Vagina (tissue), 2 donors: Measurements from ENCODE around the gene GTPBP6. TPM values are rescaled to one million over a fixed set of nuclear protein-coding genes. Genes with fewer than 3 reads are reported as not detected.

Experiments used
- DNase-seq, 2 donors: peaks; one replicate each; pipeline ENCODE4 v3.0.0-alpha.2; 2017; ENCODE audit errors: extremely low spot score in 2 of 2
- H3K27ac ChIP-seq: fragments of 200-600 bp; sonication (generic); one replicate; pipeline ENCODE4 v1.5.1; 2019
- H3K27me3 ChIP-seq: fragments of 200-600 bp; sonication (generic); one replicate; pipeline ENCODE4 v1.5.1; 2019
- H3K36me3 ChIP-seq, 2 donors: fragments of 200-600 bp; sonication (generic); one replicate each; pipeline ENCODE4 v1.5.1; 2017 to 2019
- H3K4me1 ChIP-seq: fragments of 200-600 bp; sonication (generic); one replicate; pipeline ENCODE4 v1.5.1; 2019
- H3K4me3 ChIP-seq, 2 donors: fragments of 200-600 bp; sonication (generic); 1 replicate in 1 of 2; 2 replicates in 1 of 2; pipeline ENCODE4 v1.5.1; 2016 to 2019
- H3K9me3 ChIP-seq: fragments of 200-600 bp; sonication (generic); one replicate; pipeline ENCODE4 v1.5.1; 2019
- CTCF ChIP-seq, 3 experiments: fragments of 450-650 bp in 2 of 3; fragments of 200-600 bp in 1 of 3; sonication (generic) in 1 of 3; IDR thresholded peaks; one replicate each; pipeline ENCODE4 v1.5.1; 2017 to 2019; ENCODE audit warnings: antibody characterized with exemption in 3 of 3, mild to moderate bottlenecking in 2 of 3, moderate library complexity in 2 of 3
- POLR2A ChIP-seq, 2 donors: fragments of 450-650 bp; IDR thresholded peaks; one replicate each; pipeline ENCODE4 v1.6.1; 2017; ENCODE audit warnings: antibody characterized with exemption in 2 of 2, mild to moderate bottlenecking in 2 of 2, moderate library complexity in 2 of 2
- POLR2AphosphoS5 ChIP-seq, 2 donors: sonication (generic); formaldehyde crosslinking; IDR thresholded peaks; one replicate each; pipeline ENCODE4 v1.9.0; 2017; ENCODE audit warnings: antibody characterized with exemption in 2 of 2, mild to moderate bottlenecking in 2 of 2, low read depth in 1 of 2; ENCODE audit not compliant: insufficient read depth in 1 of 2
- intact Hi-C: fragments of 100-400 bp; cut with DNase I; formaldehyde crosslinking; loops from one replicate; pipeline ENCODE4 v1.15.1; 2023
- total RNA-seq: library from RNA; depleted of rRNA; stranded (reverse); fragments of >200 nt; gene quantifications from one replicate; pipeline ENCODE4 v1.2.3, GENCODE V29; 2016

Gene GTPBP6
- total RNA-seq, 1 donor from 2014 or later = 30.9 TPM

DNA sequence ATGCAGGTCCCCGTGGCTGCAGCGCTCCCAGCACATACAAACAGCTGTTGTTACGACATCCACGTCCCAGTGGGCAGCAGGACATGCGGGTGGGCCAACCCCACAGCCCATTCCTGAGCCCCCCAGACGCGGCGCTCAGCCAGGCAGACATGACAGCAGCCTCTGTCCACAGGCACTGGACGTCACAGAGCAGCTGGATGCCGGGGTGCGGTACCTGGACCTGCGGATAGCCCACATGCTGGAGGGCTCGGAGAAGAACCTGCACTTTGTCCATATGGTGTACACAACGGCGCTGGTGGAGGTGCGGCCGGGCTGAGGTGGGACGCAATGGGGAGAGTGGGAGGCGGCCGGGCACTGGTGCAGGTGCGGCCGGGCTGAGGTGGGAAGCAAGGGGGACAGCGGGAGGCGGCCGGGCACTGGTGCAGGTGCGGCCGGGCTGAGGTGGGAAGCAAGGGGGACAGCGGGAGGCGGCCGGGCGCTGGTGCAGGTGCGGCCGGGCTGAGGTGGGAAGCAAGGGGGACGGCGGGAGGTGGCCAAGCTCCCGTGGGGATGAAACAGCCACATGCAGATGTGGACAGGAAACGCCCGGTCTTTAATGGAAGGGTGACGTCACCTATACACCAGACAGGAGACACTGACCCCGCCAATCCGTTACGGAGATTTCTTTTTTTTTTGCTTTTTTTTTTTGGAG is 28.0 kb downstream of the GTPBP6 start:
- Histone ChIP-seq H3K4me3 (no peak overlapping the region), H3K27ac (no peak overlapping the region), H3K36me3 (peaks cover 0 to 50% of the 10 kb centered on the region in 2 donors), H3K27me3 (no peaks in the 10 kb centered on the region), H3K9me3 (no peaks in the 10 kb centered on the region), H3K4me1 (no peaks in the 10 kb centered on the region)
- TF ChIP-seq POLR2AphosphoS5 (IDR thresholded peaks at IDR 0.05; ENCODE audit: insufficient read depth in 1 of 2, low read depth in 1 of 2) (no peak), POLR2A (IDR thresholded peaks at IDR 0.05) (no peak), CTCF (IDR thresholded peaks at IDR 0.05) (no peak)
- intact Hi-C loops = no loop called here
- DNase-seq = no peak

DNA sequence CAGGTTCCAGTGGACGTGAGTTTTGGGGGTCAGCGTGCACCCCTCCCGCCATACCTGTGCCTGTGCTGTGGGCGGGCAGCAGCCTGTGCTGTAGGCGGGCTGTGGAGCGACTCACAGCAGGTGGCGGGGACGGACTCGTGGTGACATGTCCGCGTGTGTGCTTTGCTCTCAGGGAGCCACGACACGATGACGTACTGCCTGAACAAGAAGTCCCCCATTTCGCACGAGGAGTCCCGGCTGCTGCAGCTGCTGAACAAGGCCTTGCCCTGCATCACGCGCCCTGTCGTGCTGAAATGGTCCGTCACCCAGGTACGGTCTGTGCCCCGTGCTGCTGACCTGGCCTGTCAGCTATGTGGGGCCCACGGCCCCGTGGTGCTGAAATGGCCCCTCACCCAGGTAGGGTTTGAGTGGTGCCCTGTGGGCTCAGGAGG is 30.0 kb downstream of the GTPBP6 start:
- H3K9me3 ChIP-seq = no peaks in the 10 kb centered on the region
- peaks cover 0 to 42% of the 10 kb centered on the region in 2 donors for H3K36me3 ChIP-seq
- no peak overlapping the region for H3K4me3 ChIP-seq
- no peak overlapping the region for H3K27ac ChIP-seq
- TF ChIP-seq POLR2A (IDR thresholded peaks at IDR 0.05) (no peak), POLR2AphosphoS5 (IDR thresholded peaks at IDR 0.05; ENCODE audit: insufficient read depth in 1 of 2, low read depth in 1 of 2) (no peak), CTCF (IDR thresholded peaks at IDR 0.05) (no peak)
- intact Hi-C loops = no loop called here
- no peak for DNase-seq
- no peaks in the 10 kb centered on the region for H3K4me1 ChIP-seq
- H3K27me3 ChIP-seq = no peaks in the 10 kb centered on the region

DNA sequence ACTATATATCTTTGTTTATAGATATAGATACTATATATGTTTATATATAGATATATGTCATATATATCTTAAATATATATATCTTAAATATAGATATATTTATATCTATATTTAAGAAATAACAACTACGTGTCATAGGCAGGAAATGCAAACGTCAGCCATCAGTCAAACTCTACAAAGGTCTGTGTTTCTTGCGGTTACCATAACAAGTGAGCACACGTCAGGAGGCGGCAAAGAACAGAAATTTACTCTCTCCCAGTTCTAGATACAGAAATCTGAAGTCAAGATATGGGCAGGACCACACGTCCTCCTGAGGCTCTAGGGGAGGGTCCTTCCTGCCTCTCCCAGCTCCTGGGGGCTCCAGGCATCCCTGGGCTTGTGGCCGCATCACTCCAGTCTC is 30.9 kb downstream of the GTPBP6 start:
- Histone ChIP-seq H3K9me3 (no peaks in the 10 kb centered on the region), H3K4me1 (no peaks in the 10 kb centered on the region), H3K27me3 (no peaks in the 10 kb centered on the region), H3K36me3 (peaks cover 0 to 35% of the 10 kb centered on the region in 2 donors), H3K27ac (no peak overlapping the region), H3K4me3 (no peak overlapping the region)
- TF ChIP-seq POLR2AphosphoS5 (IDR thresholded peaks at IDR 0.05; ENCODE audit: insufficient read depth in 1 of 2, low read depth in 1 of 2) (no peak), CTCF (IDR thresholded peaks at IDR 0.05) (no peak), POLR2A (IDR thresholded peaks at IDR 0.05) (no peak)
- intact Hi-C loops = no loop called here
- no peak for DNase-seq

DNA sequence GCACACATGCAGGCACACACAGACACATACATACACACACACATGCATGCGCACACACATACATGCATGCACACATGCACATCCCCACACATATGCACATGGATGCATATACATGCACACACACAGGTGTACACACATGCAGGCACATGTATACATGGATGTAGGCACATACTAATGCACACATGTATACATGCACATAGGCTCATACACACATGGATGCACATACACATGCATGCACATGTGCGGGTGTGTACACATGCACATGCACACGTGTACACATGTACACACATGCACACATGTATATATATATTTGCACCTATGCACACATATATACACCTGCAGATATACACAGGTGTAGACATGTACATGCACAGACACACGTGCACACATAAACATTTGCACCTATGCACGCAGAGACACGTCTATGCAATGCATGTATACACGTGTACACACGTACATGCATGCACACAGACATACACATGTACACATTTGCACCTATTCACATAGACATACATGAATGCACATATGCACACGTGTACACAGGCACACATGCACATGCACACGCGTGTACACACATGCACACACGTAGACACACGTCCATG is 33.4 kb downstream of the GTPBP6 start:
- Histone ChIP-seq H3K4me1 (peaks cover 4% of the 10 kb centered on the region), H3K4me3 (no peak overlapping the region), H3K27ac (no peak overlapping the region), H3K9me3 (no peaks in the 10 kb centered on the region), H3K36me3 (peaks cover 0 to 12% of the 10 kb centered on the region in 2 donors), H3K27me3 (no peaks in the 10 kb centered on the region)
- TF ChIP-seq POLR2AphosphoS5 (IDR thresholded peaks at IDR 0.05; ENCODE audit: insufficient read depth in 1 of 2, low read depth in 1 of 2) (no peak), CTCF (IDR thresholded peaks at IDR 0.05) (no peak), POLR2A (IDR thresholded peaks at IDR 0.05) (no peak)
- no peak for DNase-seq
- intact Hi-C loops = no loop called here
